HFF-Myc (cell line): ENCODE data around the gene ATP5F1E.

Experiments used
- DNase-seq: peaks from one replicate; pipeline ENCODE4 v3.0.0-alpha.2; 2011; ENCODE audit warnings: low read depth; ENCODE audit errors: extremely low read depth
- H3K4me3 ChIP-seq: replicated peaks from 2 replicates; pipeline ENCODE4 v1.5.1; 2011; ENCODE audit warnings: low read depth, mild to moderate bottlenecking, control low read depth, low read length
- TF ChIP-seq, protein P1 (sequence below): IDR thresholded peaks from 2 replicates; pipeline ENCODE4 v1.5.1; 2012; ENCODE audit warnings: mild to moderate bottlenecking, low read depth, low read length, control low read depth; ENCODE audit errors: missing control alignments

ATP5F1E gene

DNA sequence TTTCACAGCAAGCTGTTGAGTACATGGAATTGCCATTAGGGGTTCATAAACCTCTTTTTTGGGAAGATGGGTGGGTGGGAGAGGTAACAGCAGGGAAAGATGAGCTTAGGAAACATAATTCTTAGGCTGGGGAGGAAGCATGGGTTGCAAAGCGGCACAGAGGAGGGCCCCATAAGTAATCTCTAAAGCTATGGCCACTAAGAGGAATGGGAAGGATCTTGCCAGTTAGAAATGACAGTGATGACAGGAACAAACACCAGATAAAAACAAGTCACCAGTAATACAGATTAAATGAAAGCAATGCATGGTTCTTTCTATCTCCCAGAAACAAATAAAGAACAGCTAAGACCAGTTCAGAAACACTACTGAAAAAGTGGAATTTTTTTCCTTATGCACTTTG is 41.4 kb upstream of the ATP5F1E start:
- no peak overlapping the region for H3K4me3 ChIP-seq
- DNase-seq = no peak
- TF ChIP-seq, protein P1, sequence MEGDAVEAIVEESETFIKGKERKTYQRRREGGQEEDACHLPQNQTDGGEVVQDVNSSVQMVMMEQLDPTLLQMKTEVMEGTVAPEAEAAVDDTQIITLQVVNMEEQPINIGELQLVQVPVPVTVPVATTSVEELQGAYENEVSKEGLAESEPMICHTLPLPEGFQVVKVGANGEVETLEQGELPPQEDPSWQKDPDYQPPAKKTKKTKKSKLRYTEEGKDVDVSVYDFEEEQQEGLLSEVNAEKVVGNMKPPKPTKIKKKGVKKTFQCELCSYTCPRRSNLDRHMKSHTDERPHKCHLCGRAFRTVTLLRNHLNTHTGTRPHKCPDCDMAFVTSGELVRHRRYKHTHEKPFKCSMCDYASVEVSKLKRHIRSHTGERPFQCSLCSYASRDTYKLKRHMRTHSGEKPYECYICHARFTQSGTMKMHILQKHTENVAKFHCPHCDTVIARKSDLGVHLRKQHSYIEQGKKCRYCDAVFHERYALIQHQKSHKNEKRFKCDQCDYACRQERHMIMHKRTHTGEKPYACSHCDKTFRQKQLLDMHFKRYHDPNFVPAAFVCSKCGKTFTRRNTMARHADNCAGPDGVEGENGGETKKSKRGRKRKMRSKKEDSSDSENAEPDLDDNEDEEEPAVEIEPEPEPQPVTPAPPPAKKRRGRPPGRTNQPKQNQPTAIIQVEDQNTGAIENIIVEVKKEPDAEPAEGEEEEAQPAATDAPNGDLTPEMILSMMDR = no peak

DNA sequence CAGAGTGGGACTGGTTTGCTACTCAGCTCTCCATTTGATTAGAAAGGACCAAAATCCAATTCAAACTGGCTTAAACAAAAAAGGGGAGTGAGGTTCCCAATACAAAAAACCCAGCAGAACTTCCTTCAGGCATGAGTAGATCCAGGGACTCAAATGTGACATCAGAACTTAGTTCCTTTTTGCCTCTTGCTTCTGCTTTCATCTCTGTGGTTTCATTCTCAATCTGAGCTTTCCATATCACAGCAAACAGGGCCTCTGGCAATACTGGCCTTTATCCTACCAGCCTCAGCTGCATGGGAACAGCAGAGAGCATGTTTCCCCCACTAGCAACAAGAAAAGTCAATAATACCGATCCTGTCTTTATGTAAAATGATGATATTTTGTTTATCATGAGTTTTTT is 39.1 kb upstream of the ATP5F1E start:
- TF ChIP-seq, protein P1 = no peak
- no peak overlapping the region for H3K4me3 ChIP-seq
- no peak for DNase-seq

DNA sequence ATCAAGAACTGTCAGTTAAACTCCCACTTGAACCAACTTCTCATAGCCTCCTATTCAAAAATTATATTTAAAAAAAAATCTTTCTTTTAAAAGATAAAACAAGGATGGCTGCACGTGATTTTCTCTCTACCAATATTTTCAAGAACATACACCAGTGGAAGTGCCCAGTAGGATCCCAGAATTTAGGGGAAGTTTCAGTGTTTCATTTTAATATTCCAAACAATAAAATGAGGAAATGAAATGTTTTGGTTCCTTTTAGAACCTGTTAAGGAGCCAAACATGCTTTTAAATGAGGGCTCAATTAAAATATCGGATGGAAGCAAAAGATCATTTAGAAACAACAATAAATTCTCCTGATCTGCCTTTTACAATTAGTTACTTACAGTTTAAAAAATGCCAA is 36.9 kb upstream of the ATP5F1E start:
- no peak for DNase-seq
- TF ChIP-seq, protein P1 = no peak

DNA sequence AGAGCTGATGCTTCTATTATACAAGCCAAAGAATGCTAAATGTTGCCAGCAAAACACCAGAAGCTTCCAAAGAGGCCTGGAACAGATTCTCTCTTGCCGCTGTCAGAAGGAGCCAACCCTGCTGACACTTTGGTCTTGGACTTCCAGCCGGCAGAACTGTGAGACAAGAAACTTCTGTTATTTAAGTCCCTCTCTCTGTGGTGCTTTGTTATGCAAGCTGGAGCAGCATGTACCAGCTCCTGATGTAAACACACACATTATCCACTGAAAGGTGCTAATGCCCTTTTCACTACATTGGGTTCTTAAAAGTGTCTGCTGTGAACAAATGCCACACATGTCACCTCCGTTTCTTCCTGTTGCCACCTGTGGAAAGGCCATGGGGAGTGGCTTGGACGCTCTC is 36.4 kb upstream of the ATP5F1E start:
- TF ChIP-seq, protein P1 = no peak
- no peak for DNase-seq
- H3K4me3 ChIP-seq = no peak overlapping the region

More for the DNA sequence above, 36.9 kb upstream of the ATP5F1E start:
- no peak overlapping the region for H3K4me3 ChIP-seq

DNA sequence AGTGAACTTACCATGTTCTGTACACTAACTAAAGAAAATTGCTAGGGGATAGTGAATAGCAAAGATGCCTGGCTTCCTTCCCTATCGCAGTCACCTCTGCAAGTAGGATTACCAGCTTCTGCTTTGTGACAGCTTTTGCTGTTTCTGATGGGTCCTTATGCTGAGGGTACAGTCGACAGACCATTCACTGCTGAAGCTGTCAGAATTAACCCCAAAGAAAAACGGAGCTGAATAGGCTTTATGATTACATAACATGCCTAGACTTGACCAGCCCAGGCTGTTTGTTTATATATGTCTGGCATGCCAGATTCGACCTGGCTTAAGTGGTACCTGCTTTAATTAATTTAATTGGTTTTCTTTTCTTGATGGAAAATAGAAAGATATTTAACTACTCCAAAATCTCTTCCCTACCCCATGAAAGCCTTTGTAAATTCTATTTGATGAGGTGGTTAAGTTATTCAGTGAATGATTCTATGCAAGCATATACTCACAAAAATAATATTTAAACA is 32.1 kb upstream of the ATP5F1E start:
- no peak overlapping the region for H3K4me3 ChIP-seq
- no peak for DNase-seq
- TF ChIP-seq, protein P1 = no peak

DNA sequence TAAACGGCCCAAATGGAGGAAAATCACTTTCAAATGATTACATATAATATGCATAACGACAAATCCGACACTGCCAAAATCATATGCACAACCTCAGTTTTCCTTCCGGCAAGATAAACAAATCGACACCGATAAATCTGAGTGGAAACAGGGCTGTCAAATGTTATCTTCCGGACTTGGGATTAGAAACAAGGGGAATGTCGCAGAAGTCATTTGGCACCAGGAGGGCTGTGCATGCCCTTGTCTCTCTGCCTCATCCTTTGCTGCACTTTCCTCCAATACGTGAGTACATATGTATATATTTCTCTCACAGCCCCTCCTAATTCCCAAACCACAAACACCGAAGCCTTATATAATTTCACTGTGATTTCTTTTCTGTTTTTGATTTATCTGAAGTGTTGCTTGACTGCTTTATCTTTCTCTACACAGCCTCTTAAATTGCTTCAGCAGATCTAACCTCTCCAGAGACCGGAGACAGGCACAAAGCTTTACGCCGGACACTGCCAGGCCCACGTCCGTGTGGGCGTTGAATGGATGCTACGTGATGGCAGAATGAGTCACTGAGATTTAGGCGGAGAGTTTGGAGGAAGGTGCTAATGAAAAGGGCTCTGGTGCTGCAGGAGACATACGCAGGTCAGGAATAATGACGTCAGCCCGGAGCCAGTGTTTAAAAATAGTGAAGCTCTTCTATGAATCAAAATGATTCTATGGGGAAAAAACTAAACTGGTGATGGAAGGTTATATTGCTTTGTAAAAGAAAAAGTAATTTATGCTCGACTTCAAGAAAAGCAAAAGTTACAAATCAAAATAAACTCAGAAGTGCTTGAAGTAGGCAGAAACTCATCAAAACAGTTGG is 31.5 kb upstream of the ATP5F1E start:
- H3K4me3 ChIP-seq = no peak overlapping the region
- TF ChIP-seq, protein P1 = no peak
- peak; percentile 75 for DNase-seq
